ENCODE data around the gene EARS2.

- no peak for TF ChIP-seq CTCF (IDR thresholded peaks at IDR 0.05; ENCODE audit: low read length)
- no peak for TF ChIP-seq EZH2phosphoT487 (IDR thresholded peaks at IDR 0.05; ENCODE audit: low read length)
- no peak for TF ChIP-seq EZH2 (optimal IDR thresholded peaks at IDR 0.05; ENCODE audit: low read depth, low read length)
Measured at GRCh38 chr16:23496821-23497542, 60.2 kb downstream of the EARS2 start.
